Mononuclear cell (primary cell): ENCODE data around the gene CCDC30. TPM values are rescaled to one million over a fixed set of nuclear protein-coding genes. Genes with fewer than 3 reads are reported as not detected.
"Not testable (repeated sequence)": the region's sequence is repeated elsewhere in the genome, so short reads cannot be mapped to it uniquely, and the experiment has no call there.

Source experiments
- H3K27me3 ChIP-seq: 2 replicates; pipeline ENCODE4 v1.6.0; 2011; ENCODE audit warnings: low read length, control low read depth; ENCODE audit not compliant: insufficient read depth
- H3K4me1 ChIP-seq: 2 replicates; pipeline ENCODE4 v1.5.1; 2011; ENCODE audit warnings: mild to moderate bottlenecking, low read length, control low read depth; ENCODE audit not compliant: insufficient read depth
- H3K4me3 ChIP-seq: 2 replicates; pipeline ENCODE4 v1.5.1; 2011; ENCODE audit warnings: mild to moderate bottlenecking, low read length, moderate library complexity
- H3K9me3 ChIP-seq: 2 replicates; pipeline ENCODE4 v1.5.1; 2011; ENCODE audit warnings: low read depth, mild to moderate bottlenecking, control low read depth, low read length
- total RNA-seq: library from RNA; depleted of rRNA; stranded (reverse); fragments of >200 nt; gene quantifications from one replicate; pipeline ENCODE4 v1.2.3, GENCODE V29; 2012

Gene CCDC30
- total RNA-seq, 1 donor = 2.3 TPM

DNA sequence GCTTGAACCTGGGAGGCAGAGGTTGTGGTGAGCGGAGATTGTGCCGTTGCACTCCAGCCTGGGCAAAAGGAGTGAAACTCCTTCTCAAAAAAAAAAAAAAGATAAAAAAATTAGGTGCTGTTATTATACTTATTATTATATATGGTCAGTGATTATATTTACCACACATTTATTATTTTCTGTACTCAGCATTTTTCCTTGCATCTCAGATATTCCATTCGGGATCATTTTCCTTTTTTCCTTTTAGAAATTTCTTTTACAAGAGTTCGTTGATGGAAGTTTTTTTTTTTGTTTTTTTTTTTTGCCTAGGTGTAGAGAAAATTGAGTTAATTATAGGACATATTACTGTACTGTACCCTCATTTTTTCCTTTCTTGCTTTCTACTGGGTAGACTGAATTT lies 13.5 kb downstream of the CCDC30 start:
- Histone ChIP-seq H3K4me3 (no peak overlapping the region), H3K9me3 (no peaks in the 10 kb centered on the region), H3K4me1 (no peaks in the 10 kb centered on the region), H3K27me3 (no peaks in the 10 kb centered on the region)

DNA sequence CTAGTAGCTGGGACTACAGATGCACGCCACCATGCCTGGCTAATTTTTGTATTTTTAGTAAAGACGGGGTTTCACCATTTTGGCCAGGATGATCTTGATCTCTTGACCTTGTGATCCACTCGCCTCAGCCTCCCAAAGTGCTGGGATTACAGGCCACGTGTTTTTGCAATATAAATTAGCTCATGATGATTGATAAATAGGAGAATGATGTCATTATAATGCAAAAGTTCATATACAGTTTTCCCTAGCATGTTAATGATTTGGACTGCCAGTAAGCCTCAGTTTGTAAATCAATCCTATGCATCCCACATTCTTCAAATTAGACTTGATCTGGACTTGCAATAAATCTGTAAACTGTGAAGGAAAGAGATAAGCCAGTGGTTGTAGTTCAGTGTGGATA lies 14.3 kb downstream of the CCDC30 start:
- H3K4me3 ChIP-seq, H3K4me1 ChIP-seq, H3K9me3 ChIP-seq, H3K27me3 ChIP-seq: not testable (repeated sequence)

DNA sequence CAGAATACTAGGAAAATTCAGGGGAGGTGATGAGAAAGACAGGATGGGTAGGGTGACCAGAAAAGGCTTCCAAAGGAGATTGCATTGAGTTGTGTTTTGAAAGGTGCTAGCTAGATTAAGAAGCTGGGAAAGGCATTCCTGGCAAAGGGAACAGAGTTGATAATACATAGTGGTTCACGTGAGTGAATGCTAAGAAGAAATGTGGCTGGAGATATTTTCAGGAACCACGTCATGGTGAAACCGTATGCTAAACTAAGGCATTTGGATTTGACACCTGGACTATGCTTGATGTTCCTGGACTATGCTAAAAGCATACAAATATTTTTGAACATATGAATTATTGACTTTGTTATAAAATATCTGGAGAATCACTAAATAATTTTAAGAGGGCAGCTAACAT lies 14.7 kb downstream of the CCDC30 start:
- Histone ChIP-seq H3K4me1 (no peaks in the 10 kb centered on the region), H3K9me3 (no peaks in the 10 kb centered on the region), H3K27me3 (no peaks in the 10 kb centered on the region), H3K4me3 (no peak overlapping the region)

DNA sequence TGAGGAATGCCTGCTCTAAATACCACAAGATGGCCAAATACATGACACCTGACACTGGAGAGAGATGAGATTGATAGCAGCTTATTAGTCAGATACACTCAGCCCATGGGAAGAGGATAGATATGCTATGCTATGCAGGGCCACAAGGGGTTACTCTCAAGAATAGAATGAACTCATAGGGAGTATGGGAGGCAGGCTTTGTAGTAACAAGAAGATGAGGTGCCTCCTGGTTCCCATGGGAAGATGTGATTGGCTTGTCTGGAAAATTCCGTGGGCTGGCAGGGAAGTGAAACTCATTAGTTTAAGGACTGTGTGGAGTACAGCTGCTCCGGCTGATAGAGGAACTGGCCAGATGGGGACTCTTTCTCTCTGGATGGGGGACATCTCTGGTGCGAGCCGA lies 16.5 kb downstream of the CCDC30 start:
- Histone ChIP-seq H3K4me1 (no peaks in the 10 kb centered on the region), H3K9me3 (no peaks in the 10 kb centered on the region), H3K4me3 (no peak overlapping the region), H3K27me3 (no peaks in the 10 kb centered on the region)

DNA sequence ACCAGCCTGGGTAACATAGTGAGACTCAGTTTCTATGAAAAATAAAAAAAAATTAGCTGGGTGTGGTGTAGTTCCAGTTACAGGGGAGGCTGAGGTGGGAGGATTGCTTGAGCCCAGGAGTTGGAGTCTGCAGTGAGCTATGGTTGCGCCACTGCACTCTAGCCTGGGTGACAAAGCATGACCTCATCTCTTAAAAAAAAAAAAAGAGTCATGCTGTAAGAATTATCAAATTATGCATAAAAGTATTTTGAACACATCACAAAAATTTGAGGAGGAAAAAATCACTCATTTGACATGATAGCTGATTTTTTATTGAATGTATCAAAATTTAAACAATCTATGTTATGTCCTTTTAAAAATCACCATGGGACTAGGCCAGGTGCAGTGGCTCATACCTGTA lies 17.8 kb downstream of the CCDC30 start:
- no peaks in the 10 kb centered on the region for H3K27me3 ChIP-seq
- H3K4me3 ChIP-seq = no peak overlapping the region
- no peaks in the 10 kb centered on the region for H3K9me3 ChIP-seq
- H3K4me1 ChIP-seq = no peaks in the 10 kb centered on the region

DNA sequence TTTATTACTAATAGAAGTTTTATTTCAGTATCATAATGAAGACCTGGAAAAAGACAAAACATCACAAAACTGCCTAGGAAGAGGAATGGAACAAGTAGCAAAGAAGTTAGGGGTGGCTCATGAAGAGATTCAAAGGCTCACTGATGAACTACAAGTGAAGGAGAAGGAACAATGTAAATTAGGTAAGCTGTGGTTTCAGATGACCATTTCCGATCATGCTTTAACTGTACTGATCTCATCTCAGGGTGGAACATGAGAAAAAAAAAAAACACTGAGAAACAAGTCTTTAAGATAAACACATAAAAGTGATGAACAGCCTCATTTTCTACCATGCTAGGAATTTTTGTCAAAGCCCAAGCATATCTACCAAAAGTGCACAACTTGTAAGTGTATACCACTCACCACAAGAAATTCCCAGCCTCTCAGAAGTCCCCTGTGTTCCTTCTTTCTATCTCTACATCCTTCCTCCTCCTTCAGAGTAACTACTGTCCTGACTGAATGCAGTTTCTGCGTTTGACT lies 19.6 kb downstream of the CCDC30 start:
- H3K4me3 ChIP-seq = no peak overlapping the region
- H3K4me1 ChIP-seq = no peaks in the 10 kb centered on the region
- no peaks in the 10 kb centered on the region for H3K9me3 ChIP-seq
- H3K27me3 ChIP-seq = no peaks in the 10 kb centered on the region

DNA sequence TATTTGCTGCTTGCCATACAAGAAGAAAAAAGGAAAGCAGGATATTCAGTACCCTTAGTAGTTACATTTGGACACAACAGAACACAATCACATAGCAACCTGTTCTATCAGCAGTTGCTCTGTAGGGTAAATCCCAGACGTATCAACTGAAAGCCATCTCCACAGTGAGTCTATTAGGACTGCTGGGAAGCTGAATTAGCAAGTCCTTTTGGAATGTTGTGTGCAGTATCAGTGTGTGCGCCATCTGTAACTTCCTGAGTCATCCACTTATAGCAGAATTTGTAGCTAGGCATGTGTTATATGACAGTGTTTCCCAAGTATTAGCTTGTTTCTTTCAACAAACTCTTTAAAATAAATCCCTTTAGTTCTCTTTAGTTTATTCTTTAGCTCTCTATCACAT lies 21.3 kb downstream of the CCDC30 start:
- Histone ChIP-seq H3K27me3 (no peaks in the 10 kb centered on the region), H3K4me3 (no peak overlapping the region), H3K9me3 (no peaks in the 10 kb centered on the region), H3K4me1 (no peaks in the 10 kb centered on the region)

- H3K9me3 ChIP-seq = no peaks in the 10 kb centered on the region
- H3K4me1 ChIP-seq = no peaks in the 10 kb centered on the region
- H3K4me3 ChIP-seq = no peak overlapping the region
- no peaks in the 10 kb centered on the region for H3K27me3 ChIP-seq
Measured at GRCh38 chr1:42490237-42490636, 27.2 kb downstream of the CCDC30 start.

GRCh38 chr1:42502031-42502430 lies 38.9 kb downstream of the CCDC30 start:
- not testable (repeated sequence) for H3K27me3 ChIP-seq, H3K4me1 ChIP-seq, H3K4me3 ChIP-seq
- peaks cover 28% of the 10 kb centered on the region for H3K9me3 ChIP-seq

- no peaks in the 10 kb centered on the region for H3K4me1 ChIP-seq
- H3K4me3 ChIP-seq = no peak overlapping the region
- H3K27me3 ChIP-seq = no peaks in the 10 kb centered on the region
- H3K9me3 ChIP-seq = peaks cover 39% of the 10 kb centered on the region
Measured at GRCh38 chr1:42504535-42505128, 41.5 kb downstream of the CCDC30 start.

GRCh38 chr1:42506576-42506975 lies 43.5 kb downstream of the CCDC30 start:
- Histone ChIP-seq H3K27me3 (no peaks in the 10 kb centered on the region), H3K9me3 (peaks cover 39% of the 10 kb centered on the region), H3K4me1 (no peaks in the 10 kb centered on the region), H3K4me3 (no peak overlapping the region)

DNA sequence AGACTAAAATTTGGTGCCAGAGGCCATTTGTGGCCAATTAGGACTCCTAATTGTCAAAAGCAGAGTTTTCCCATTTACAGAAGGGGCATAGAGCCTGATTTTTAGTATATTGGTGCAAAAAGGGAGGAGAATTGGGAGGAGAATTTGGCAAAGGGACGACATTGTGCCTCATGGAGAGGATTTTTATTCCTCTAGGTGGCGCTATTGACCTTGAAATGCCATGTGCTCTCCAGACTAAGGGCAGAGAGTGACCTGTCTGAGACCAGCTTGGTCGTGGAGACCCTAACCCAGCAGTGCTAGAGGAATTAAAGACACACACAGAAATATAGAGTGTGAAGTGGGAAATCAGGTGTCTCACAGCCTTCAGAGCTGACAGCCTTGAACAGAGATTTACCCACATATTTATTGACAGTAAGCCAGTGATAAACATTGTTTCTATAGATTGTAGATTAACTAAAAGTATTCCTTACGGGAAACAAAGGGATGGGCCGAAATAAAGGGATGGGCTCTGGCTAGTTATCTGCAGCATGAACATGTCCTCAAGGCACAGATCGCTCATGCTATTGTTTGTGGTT lies 48.6 kb downstream of the CCDC30 start:
- peaks cover 14% of the 10 kb centered on the region for H3K9me3 ChIP-seq
- not testable (repeated sequence) for H3K27me3 ChIP-seq, H3K4me3 ChIP-seq, H3K4me1 ChIP-seq

DNA sequence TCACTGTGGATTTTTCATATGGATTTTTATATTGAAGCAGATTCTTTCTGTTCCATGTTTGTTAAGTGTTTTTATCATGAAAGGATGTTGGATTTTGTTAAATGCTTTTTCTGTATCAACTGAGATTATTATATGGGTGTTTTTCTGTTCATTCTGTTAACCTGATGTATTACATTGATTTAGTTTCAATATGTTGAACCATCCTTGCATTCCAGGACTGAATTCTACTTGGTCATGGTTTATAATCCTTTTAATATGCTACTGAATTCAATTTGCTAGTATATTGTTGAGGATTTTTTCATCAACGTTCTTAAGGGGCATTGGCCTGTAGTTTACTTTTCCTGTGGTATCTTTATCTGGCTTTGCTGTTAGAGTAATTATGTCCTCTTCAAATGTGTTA lies 55.8 kb downstream of the CCDC30 start:
- H3K9me3 ChIP-seq = peaks cover 31% of the 10 kb centered on the region
- no peaks in the 10 kb centered on the region for H3K4me1 ChIP-seq
- no peak overlapping the region for H3K4me3 ChIP-seq
- no peaks in the 10 kb centered on the region for H3K27me3 ChIP-seq

GRCh38 chr1:42523171-42523570 lies 60.1 kb downstream of the CCDC30 start:
- Histone ChIP-seq H3K4me3 (no peak overlapping the region), H3K27me3 (peaks cover 2% of the 10 kb centered on the region), H3K9me3 (peaks cover 19% of the 10 kb centered on the region)

GRCh38 chr1:42524330-42524729 lies 61.2 kb downstream of the CCDC30 start:
- Histone ChIP-seq H3K27me3 (peaks cover 2% of the 10 kb centered on the region), H3K9me3 (peaks cover 7% of the 10 kb centered on the region), H3K4me1 (peaks cover under 1% of the 10 kb centered on the region), H3K4me3 (no peak overlapping the region)

More at GRCh38 chr1:42523171-42523570, 60.1 kb downstream of the CCDC30 start:
- no peaks in the 10 kb centered on the region for H3K4me1 ChIP-seq

GRCh38 chr1:42529724-42530181 lies 66.7 kb downstream of the CCDC30 start:
- H3K4me1 ChIP-seq = peaks cover 7% of the 10 kb centered on the region
- peak overlapping the region; percentile 31 for H3K4me3 ChIP-seq
- H3K9me3 ChIP-seq = no peaks in the 10 kb centered on the region
- H3K27me3 ChIP-seq = peaks cover 2% of the 10 kb centered on the region
